Kidney tubule cell (primary cell): ENCODE data around the gene IRS2.
A peak's percentile ranks its signal among the peaks of the same experiment; 100 is the strongest.

Experiments used
- DNase-seq: peaks from one replicate; pipeline ENCODE4 v3.0.0-alpha.2; 2018; ENCODE audit warnings: low spot score

The IRS2 gene

GRCh38 chr13:109802936-109803335 lies 16.6 kb upstream of the IRS2 start:
- DNase-seq = no peak

DNA sequence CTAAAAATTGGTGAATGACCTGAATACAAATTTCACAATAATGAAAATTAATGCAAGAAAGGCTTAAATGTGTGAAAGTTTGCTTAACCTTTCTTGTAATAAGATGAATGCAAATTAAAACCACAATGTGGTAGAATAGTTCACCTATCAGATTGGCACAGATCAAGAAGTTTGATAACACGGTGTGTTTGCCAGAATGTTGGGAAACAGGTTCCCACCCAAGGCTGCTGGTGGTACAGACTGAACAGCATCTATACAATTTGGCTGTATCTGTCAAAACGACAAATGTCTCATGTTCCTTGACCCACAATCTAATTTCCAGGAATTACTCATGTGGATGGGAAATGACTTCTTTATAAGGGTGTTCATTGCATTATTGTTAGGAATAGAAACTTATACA lies 8.6 kb upstream of the IRS2 start:
- no peak for DNase-seq

- no peak for DNase-seq
These were observed 7.7 kb upstream of the IRS2 start for GRCh38 chr13:109794095-109794494.

DNA sequence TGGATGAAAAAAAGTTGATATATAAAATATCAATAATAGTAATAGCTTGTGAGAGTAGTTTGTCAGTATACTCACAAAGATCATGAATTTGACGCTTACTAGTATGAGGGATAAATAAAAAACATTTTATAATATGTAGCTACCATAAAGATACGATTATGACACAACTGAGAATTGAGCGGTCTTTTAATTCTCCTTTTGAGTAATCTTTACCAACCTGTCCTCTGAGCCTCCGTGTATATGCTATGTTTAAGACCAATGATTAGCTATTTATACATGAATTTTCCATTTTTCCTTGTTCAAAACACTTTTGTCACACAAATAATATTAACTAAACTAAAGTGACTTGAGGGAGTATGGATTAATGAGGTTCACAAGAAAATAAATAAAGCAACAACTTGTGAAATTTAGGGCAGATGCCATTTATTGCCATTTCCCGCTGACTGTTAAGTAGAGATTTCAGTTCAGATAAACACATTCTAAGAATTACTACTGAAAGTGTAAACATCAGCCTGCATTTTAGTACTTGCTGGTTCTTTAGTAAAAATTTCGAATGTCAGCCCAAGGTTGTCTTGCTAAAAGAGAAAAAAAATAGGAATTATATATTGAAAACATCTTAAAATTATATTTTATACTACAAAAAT lies 6.2 kb upstream of the IRS2 start:
- no peak for DNase-seq

DNA sequence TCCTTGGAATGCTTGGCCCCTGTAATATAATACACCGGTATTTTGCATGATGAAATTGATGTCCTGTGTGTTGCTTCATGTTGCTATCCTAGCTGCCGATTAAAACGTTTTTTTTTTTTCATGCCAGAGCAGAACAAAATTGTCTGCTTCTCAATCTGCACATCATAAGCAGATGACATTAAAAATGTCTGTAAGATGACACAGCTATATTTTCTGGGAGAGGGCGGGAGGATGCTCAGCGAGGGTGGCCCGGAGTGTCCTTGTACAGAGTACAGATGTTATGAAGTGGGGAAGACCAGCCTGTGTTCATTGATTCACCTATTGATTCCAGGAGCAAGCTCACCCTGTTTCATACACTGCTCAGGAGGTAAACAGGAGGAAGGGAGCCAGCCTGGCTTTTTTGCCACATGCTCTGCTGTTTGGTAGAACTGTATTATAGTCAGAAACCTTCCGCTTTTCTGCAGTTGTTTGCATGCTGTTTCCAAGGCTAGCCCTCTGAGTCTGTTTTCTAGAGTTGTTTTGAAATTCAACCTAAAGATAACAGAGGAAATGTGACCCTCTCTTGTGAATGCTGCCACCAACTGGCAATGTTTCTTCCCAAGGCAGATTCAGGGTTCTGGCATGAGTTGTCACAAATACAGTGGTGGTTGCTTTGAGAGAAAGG lies 4.7 kb upstream of the IRS2 start:
- peak; percentile 30 for DNase-seq

DNA sequence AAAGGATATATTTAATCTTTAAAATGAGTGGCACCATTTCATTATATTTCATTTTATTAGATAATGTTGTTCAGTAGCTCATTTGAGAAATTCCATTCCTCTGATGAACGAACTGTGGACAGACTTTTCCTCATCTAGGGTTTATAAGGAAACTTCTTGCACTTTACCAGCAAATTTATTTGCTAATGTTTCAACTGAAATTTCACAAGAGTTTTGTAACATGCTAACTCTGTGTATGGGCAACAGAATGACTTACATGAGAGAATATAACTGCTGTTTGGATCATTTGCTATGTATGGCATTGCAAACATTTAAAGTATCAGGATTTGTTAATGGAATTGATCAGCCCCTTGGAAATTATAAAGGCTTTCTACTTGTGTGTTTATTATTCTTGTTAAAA lies 3.7 kb upstream of the IRS2 start:
- DNase-seq = peak; percentile 8

GRCh38 chr13:109789262-109789661 lies 2.9 kb upstream of the IRS2 start:
- no peak for DNase-seq

GRCh38 chr13:109788372-109789111 lies 2.2 kb upstream of the IRS2 start:
- no peak for DNase-seq

DNA sequence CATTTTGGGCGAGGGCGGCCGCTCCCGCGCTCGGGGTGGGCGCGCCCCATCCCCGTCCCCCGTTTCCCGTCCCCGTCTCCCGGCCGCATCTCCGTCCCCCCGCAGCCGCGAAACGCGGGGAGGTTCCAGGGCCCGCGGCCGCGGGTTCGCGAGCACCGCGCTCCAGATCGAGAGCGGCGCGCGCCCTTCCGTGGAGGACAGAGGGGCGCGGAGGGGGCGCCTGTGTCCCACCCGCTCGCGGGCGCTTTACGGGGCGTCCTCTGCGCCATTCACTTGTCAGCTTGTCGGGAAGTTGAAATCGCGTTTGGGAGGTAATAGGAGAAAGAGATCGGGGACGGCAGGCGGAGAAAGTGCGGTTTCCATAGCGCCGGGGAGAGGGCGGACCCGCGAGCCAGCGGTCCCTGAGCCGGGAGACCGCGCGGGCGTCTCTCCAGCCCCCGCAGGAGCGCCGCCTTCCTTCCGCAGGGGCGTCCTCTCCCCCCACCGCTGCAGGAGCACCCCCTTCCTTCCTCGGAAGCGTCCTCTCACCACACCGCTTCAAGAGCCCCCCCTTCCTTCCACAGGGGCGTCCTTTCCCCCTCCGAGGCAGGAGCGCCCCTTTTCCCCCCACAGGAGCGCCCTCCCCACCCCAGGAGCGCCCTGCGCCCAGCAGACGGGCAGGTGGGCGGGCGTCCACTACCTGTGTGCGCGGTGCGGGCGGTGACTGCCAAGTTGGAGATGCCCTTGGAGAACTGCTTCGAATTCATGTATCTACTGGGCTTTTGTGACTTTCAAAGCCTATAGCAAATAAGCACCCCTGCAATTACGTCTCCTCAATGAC lies 962 bp upstream of the IRS2 start:
- DNase-seq = no peak

- DNase-seq = no peak
These were observed 412 bp downstream of the IRS2 start for GRCh38 chr13:109785892-109786450.

DNA sequence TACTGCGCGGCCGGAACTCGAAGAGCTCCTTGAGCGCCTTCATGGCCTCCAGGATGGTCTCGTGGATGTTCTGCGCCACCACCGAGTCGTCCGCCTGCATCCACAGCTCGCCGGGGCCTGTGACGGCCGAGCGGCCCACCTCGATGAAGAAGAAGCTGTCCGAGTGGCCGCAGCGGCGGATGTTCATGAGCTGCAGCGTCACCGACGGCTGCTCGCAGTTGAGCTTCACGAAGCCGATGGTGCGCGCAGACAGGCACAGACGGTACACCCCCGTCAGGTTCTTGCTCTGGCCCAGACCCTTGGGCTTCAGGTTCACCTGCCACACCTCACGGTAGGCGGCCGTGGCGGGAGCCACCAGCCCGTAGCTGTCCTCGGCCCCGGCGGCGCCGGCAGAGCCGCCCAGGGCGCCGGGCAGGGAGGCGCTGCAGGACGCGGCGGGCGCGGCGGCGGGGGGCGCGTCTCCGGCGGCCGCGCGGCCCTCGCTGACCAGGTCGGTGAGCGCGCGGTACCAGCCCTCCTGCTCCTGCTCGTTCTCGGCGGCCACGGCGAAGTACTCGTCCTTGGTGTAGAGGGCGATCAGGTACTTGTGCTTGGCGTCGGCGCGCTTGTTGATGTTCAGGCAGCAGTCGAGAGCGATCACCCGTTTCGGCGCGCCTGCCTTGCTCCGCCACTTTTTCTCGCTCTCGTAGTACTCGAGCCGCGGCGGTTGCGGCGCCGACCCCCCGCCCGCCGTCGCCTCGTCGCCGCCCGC lies 1.1 kb downstream of the IRS2 start:
- peak; percentile 68 for DNase-seq

GRCh38 chr13:109784590-109785140 lies 1.7 kb downstream of the IRS2 start:
- DNase-seq = peak; percentile 81

DNA sequence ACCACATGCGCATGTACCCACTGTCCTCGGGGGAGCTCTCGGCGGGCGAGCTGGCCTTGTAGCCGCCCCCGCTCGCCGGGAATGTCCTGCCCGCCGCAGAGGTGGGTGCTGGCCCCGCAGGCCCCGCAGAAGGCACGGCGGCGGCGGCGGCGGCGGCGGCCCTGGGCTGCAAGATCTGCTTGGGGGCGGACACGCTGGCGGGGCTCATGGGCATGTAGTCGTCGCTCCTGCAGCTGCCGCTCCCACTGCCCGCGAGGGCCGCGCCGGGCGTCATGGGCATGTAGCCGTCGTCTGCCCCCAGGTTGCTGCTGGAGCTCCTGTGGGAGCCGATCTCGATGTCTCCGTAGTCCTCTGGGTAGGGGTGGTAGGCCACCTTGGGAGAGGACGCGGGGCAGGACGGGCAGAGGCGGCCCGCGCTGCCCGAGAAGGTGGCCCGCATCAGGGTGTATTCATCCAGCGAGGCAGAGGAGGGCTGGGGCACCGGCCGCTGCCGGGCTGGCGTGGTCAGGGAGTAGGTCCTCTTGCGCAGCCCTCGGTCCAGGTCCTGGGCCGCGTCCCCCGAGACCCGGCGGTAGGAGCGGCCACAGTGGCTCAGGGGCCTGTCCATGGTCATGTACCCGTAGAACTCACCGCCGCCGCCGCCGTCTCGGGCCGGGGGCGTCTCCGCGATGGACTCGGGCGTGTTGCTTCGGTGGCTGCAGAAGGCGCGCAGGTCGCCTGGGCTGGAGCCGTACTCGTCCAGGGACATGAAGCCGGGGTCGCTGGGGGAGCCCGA lies 2.4 kb downstream of the IRS2 start:
- no peak for DNase-seq

DNA sequence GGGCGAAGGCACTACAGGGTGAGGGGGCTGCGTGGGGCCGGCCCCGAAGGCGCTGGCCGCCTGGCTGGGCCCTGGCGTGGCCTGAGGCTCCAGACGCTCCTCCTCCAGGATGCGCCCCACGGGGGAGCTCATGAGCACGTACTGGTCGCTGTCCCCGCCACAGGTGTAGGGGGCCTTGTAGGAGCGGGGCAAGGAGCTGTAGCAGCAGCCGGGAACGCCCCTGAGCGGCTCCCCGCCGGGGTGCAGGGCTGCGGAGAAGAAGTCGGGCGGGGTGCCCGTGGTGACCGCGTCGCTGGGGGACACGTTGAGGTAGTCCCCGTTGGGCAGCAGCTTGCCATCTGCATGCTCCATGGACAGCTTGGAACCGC lies 3.0 kb downstream of the IRS2 start:
- DNase-seq = no peak

DNA sequence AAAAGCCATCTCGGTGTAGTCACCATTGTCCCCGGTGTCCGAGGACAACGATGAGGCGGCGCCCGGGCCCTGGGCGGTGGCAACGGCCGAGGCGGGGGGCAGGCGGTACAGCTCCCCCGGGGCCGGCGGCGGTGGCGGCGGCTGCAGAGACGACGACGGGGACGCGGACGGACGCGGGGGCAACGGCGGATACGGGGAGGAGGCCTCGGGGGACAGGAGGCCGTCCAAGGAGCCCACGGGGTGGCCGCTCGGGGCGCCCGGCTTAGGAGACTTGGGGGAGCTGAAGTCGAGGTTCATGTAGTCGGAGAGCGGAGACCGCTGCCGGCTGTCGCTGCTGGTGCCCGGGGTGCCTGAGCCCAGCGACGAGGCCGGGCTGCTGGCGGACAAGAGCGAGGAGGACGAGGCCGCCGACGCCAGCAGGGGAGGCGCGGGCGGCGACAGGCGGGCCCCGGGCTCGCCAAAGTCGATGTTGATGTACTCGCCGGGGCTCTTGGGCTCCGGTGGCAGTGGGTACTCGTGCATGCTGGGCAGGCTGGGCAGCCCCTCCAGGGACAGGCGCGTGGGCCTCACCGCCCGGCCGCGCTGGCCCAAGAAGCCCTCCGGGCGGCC lies 3.5 kb downstream of the IRS2 start:
- no peak for DNase-seq

DNA sequence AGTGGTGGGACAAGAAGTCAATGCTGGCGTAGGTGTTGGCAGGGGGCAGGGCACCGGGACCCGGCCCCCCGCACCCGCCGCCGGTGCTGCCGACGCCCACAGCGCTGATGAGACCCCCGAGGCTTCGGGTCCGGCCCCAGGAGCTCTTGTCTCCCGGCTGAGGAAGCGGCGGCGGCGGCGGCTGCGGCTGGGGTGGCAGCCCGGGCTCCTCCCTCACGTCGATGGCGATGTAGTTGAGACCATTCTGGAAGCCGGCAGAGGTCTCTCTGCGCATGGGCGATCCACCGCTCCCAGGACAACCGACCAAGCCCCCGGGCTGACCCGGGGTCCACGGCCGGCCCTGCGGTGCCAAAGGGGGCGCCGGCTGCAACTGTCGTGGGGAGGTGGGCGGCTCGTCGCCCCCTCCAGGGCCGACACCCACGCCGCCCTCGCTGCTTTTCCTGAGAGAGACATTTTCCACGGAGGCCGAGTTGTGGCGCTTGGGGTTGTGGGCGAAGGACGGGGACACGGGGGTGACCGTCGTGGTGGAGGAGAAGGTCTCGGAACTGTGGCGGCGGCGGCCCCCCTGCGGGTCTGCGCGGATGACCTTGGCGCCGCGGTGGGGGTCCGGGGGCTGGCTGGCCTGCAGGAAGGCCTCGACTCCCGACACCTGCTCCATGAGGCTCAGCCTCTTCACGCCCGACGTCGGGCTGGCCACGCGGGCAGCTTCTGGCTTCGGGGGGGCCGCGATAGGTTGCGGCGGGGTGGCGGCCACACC lies 4.1 kb downstream of the IRS2 start:
- no peak for DNase-seq

DNA sequence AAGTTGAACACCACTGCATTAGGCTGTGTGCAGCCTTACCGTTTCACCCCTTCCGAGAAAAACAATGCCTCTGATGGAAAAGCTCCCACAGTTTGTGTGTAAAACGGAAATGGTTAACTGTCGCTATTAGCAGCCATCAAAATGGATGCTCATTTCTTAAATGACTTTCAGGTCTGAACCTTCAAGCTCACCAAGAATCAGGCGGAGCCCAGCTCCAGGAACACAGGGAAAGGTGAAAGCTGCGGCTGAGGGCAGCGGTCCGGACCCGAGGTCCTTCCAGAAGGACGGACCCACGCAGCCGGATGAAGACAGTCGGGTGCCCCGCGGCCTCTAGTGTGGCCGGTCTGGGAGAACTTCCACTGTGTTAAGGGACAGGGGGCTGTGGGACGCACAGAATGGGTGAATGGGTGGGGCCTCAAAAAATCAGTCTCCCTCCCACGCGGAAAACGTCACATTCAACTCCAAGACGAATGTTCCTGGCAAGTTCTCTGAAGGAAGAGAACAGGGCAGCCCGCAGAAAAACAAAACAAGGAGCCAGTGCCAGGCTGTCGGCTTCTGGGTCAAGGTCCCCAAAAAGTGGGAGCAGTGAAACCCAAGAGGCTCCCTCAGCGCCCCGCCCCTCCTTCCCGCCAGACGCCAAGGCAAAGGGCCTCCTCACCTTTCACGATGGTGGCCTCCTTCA lies 4.9 kb downstream of the IRS2 start:
- DNase-seq = peak; percentile 33

- DNase-seq = no peak
These were observed 5.5 kb downstream of the IRS2 start for GRCh38 chr13:109780845-109781383.
